Adipocyte (in vitro differentiated cells): ENCODE results near the gene PCDHB11.
"Not testable (repeated sequence)": the region's sequence is repeated elsewhere in the genome, so short reads cannot be mapped to it uniquely, and the experiment has no call there.

Experiments used
- DNase-seq: peaks from one replicate; pipeline ENCODE4 v3.0.0-alpha.2; 2015; ENCODE audit warnings: low read depth
- H3K27me3 ChIP-seq: replicated peaks from 2 replicates; pipeline ENCODE4 v1.7.0; 2013; ENCODE audit warnings: mild to moderate bottlenecking, low read length, moderate library complexity; ENCODE audit not compliant: control insufficient read depth, insufficient read depth
- H3K36me3 ChIP-seq: 2 replicates; pipeline ENCODE4 v1.7.0; 2013; ENCODE audit warnings: low read length, mild to moderate bottlenecking, moderate library complexity; ENCODE audit not compliant: control insufficient read depth, insufficient read depth, severe bottlenecking
- H3K4me1 ChIP-seq: 2 replicates; pipeline ENCODE4 v1.7.0; 2013; ENCODE audit warnings: mild to moderate bottlenecking, low read length, moderate library complexity; ENCODE audit not compliant: control insufficient read depth, insufficient read depth
- H3K4me3 ChIP-seq: 2 replicates; pipeline ENCODE4 v1.7.0; 2013; ENCODE audit warnings: mild to moderate bottlenecking, low read length, moderate library complexity
- H3K9ac ChIP-seq: 2 replicates; pipeline ENCODE4 v1.7.0; 2013; ENCODE audit warnings: mild to moderate bottlenecking, low read length, moderate library complexity
- H3K9me3 ChIP-seq: 2 replicates; pipeline ENCODE4 v1.7.0; 2013; ENCODE audit warnings: mild to moderate bottlenecking, low read length, moderate library complexity; ENCODE audit not compliant: control insufficient read depth

The PCDHB11 gene

DNA sequence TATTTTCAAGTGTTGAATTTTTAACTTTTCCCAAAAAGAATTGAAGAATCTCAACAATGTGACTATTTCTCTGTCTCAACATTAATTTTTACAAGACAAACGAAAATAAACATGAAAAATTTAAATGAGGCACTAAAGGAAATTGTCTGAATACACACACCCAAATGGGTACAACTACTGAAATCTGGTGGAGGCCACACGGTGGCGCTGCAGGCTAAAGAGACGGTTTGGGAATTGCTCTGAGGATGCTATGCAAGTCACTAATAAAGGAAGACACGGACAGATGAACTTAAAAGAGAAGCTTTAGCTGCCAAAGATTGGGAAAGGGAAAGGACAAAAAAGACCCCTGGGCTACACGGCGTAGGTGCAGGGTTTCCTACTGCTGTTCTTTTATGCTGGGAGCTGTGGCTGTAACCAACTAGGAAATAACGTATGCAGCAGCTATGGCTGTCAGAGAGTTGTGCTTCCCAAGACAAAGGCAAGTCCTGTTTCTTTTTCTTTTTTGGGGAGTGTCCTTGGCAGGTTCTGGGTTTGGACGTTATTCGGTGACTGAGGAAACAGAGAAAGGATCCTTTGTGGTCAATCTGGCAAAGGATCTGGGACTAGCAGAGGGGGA, 7.2 kb upstream of the PCDHB11 start, which contains the start of gene PCDHB10:
Gene PCDHB10, plus strand, starts transcription at position 244 of the 616 bp plus-strand sequence. Its CDS starts 200 bp downstream, at position 444.
- H3K4me3 ChIP-seq, result no peak within 1 kb of the TSS
- H3K27me3 ChIP-seq, result no peaks in the 10 kb centered on the region
- peak; percentile 37 for DNase-seq
- no peak within 1 kb of the TSS for H3K9ac ChIP-seq
- no peaks in the 10 kb centered on the region for H3K36me3 ChIP-seq
- no peaks in the 10 kb centered on the region for H3K4me1 ChIP-seq
- peaks cover 42% of the 10 kb centered on the region for H3K9me3 ChIP-seq

DNA sequence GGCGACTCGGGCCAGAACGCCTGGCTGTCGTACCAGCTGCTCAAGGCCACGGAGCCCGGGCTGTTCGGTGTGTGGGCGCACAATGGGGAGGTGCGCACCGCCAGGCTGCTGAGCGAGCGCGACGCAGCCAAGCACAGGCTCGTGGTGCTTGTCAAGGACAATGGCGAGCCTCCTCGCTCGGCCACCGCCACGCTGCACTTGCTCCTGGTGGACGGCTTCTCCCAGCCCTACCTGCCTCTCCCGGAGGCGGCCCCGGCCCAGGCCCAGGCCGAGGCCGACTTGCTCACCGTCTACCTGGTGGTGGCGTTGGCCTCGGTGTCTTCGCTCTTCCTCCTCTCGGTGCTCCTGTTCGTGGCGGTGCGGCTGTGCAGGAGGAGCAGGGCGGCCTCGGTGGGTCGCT, 5.1 kb upstream of the PCDHB11 start:
- DNase-seq, H3K4me3 ChIP-seq, H3K36me3 ChIP-seq, H3K4me1 ChIP-seq, H3K9ac ChIP-seq, H3K27me3 ChIP-seq: not testable (repeated sequence)
- peaks cover 62% of the 10 kb centered on the region for H3K9me3 ChIP-seq

DNA sequence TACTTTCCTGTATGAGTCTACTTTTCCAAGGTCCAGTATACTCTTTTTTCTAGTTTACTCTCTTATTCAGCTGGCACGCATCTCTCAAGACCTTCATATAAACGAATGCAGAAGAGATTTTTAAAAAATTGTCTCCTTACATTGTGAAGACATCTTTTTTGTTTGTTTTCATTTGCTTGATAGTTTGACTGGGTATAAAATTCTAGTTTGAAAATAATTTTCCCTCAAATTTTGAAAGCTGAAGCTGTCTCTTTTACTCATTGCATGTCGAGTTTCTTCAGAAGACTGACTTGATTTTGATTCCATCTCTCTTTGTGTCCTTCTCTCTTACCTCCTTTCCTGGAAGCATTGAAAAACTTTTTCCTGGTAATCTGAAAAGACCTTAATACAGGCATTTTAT, 3.1 kb upstream of the PCDHB11 start:
- H3K4me1 ChIP-seq, result no peaks in the 10 kb centered on the region
- no peak overlapping the region for H3K4me3 ChIP-seq
- peaks cover 71% of the 10 kb centered on the region for H3K9me3 ChIP-seq
- no peak overlapping the region for H3K9ac ChIP-seq
- DNase-seq, result no peak
- H3K27me3 ChIP-seq, result no peaks in the 10 kb centered on the region
- H3K36me3 ChIP-seq, result no peaks in the 10 kb centered on the region

DNA sequence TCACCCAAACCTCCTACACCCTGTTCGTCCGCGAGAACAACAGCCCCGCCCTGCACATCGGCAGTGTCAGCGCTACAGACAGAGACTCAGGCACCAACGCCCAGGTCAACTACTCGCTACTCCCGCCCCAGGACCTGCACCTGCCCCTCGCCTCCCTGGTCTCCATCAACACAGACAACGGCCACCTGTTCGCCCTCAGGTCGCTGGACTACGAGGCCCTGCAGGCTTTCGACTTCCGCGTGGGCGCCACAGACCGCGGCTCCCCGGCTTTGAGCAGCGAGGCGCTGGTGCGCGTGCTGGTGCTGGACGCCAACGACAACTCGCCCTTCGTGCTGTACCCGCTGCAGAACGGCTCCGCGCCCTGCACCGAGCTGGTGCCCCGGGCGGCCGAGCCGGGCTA, 1.7 kb downstream of the PCDHB11 start:
- H3K9me3 ChIP-seq, result peaks cover 57% of the 10 kb centered on the region
- H3K27me3 ChIP-seq, H3K4me3 ChIP-seq, H3K36me3 ChIP-seq, H3K9ac ChIP-seq, DNase-seq, H3K4me1 ChIP-seq: not testable (repeated sequence)

DNA sequence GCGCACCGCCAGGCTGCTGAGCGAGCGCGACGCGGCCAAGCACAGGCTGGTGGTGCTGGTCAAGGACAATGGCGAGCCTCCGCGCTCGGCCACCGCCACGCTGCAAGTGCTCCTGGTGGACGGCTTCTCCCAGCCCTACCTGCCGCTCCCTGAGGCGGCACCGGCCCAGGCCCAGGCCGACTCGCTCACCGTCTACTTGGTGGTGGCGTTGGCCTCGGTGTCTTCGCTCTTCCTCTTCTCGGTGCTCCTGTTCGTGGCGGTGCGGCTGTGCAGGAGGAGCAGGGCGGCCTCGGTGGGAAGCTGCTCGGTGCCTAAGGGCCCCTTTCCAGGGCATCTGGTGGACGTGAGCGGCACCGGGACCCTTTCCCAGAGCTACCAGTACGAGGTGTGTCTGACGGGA, 2.2 kb downstream of the PCDHB11 start:
- H3K9ac ChIP-seq, DNase-seq, H3K4me3 ChIP-seq, H3K36me3 ChIP-seq, H3K27me3 ChIP-seq, H3K4me1 ChIP-seq: not testable (repeated sequence)
- peaks cover 53% of the 10 kb centered on the region for H3K9me3 ChIP-seq

DNA sequence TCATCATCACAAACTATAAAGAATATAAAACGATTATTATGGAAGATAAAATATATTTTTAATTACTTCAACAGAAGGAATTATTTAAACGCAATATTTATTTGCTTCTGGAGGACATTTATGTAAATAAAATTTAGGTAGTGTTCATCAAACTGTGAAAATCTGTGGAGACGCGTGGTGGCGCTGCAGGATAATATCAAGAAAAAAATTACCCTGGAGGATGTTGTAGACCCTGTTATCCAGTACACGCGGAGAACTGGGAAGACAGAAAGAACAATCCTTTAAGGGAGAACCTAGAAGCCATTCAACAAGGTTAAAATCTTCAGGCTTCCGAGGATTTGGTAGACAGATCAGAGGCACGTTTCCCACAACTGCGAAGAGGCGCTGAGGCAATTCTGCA, 9.1 kb downstream of the PCDHB11 start, which contains the start of gene PCDHB12:
Gene PCDHB12, plus strand, starts transcription at position 242 of the 400 bp plus-strand sequence. CDS start 189 bp downstream, outside the sequence.
- Histone ChIP-seq H3K27me3 (no peaks in the 10 kb centered on the region), H3K36me3 (no peaks in the 10 kb centered on the region), H3K4me3 (peak within 1 kb of the TSS; percentile 4), H3K9me3 (peaks cover 62% of the 10 kb centered on the region), H3K4me1 (no peaks in the 10 kb centered on the region), H3K9ac (no peak within 1 kb of the TSS)
- DNase-seq, result peak; percentile 47

DNA sequence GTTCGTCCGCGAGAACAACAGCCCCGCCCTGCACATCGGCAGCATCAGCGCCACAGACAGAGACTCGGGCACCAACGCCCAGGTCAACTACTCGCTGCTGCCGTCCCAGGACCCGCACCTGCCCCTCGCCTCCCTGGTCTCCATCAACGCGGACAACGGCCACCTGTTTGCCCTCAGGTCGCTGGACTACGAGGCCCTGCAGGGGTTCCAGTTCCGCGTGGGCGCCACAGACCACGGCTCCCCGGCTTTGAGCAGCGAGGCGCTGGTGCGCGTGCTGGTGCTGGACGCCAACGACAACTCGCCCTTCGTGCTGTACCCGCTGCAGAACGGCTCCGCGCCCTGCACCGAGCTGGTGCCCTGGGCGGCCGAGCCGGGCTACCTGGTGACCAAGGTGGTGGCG, 10.9 kb downstream of the PCDHB11 start:
- H3K9me3 ChIP-seq, result peaks cover 72% of the 10 kb centered on the region
- not testable (repeated sequence) for H3K4me1 ChIP-seq, H3K9ac ChIP-seq, H3K36me3 ChIP-seq, DNase-seq, H3K27me3 ChIP-seq, H3K4me3 ChIP-seq

DNA sequence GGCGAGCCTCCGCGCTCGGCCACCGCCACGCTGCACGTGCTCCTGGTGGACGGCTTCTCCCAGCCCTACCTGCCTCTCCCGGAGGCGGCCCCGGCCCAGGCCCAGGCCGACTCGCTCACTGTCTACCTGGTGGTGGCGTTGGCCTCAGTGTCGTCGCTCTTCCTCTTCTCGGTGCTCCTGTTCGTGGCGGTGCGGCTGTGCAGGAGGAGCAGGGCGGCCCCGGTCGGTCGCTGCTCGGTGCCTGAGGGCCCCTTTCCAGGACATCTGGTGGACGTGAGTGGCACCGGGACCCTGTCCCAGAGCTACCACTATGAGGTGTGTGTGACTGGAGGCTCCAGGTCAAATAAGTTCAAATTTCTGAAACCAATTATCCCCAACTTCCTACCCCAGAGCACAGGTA, 11.4 kb downstream of the PCDHB11 start:
- H3K9me3 ChIP-seq, result peaks cover 73% of the 10 kb centered on the region
- not testable (repeated sequence) for DNase-seq, H3K36me3 ChIP-seq, H3K4me3 ChIP-seq, H3K4me1 ChIP-seq, H3K9ac ChIP-seq, H3K27me3 ChIP-seq

DNA sequence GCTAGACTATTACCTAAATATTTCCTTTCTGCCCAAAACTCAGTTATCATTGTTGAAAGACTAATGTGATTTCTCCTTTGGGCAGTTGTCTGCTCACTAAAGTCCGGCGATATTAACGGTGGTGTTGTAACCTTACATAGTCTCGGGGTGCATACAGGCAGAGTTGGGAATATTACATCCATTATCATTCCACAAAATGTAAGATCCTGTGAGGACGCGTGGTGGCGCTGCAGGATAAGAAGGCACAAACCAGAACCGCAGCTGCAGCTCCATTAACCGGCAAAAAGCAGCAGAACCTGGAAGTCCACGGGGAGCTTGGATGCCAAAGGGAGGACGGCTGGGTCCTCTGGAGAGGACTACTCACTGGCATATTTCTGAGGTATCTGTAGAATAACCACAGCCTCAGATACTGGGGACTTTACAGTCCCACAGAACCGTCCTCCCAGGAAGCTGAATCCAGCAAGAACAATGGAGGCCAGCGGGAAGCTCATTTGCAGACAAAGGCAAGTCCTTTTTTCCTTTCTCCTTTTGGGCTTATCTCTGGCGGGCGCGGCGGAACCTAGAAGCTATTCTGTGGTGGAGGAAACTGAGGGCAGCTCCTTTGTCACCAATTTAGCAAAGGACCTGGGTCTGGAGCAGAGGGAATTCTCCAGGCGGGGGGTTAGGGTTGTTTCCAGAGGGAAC, 14.4 kb downstream of the PCDHB11 start, which contains the start of gene PCDHB13:
Gene PCDHB13, plus strand, starts transcription at position 264 of the 684 bp plus-strand sequence. Its CDS starts 205 bp downstream, at position 469.
- not testable (repeated sequence) for H3K4me1 ChIP-seq, H3K9ac ChIP-seq, H3K36me3 ChIP-seq, H3K27me3 ChIP-seq
- H3K4me3 ChIP-seq, result peak within 1 kb of the TSS; percentile 27
- DNase-seq, result peak; percentile 43
- H3K9me3 ChIP-seq, result peaks cover 72% of the 10 kb centered on the region

DNA sequence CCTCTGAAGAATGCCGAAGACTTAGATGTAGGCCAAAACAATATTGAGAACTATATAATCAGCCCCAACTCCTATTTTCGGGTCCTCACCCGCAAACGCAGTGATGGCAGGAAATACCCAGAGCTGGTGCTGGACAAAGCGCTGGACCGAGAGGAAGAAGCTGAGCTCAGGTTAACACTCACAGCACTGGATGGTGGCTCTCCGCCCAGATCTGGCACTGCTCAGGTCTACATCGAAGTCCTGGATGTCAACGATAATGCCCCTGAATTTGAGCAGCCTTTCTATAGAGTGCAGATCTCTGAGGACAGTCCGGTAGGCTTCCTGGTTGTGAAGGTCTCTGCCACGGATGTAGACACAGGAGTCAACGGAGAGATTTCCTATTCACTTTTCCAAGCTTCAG, 15.2 kb downstream of the PCDHB11 start:
- H3K9ac ChIP-seq, H3K4me1 ChIP-seq, H3K4me3 ChIP-seq, DNase-seq, H3K36me3 ChIP-seq, H3K27me3 ChIP-seq: not testable (repeated sequence)
- peaks cover 72% of the 10 kb centered on the region for H3K9me3 ChIP-seq

DNA sequence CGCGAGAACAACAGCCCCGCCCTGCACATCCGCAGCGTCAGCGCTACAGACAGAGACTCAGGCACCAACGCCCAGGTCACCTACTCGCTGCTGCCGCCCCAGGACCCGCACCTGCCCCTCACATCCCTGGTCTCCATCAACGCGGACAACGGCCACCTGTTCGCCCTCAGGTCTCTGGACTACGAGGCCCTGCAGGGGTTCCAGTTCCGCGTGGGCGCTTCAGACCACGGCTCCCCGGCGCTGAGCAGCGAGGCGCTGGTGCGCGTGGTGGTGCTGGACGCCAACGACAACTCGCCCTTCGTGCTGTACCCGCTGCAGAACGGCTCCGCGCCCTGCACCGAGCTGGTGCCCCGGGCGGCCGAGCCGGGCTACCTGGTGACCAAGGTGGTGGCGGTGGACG, 16.1 kb downstream of the PCDHB11 start:
- H3K27me3 ChIP-seq, H3K4me3 ChIP-seq, H3K4me1 ChIP-seq, H3K9ac ChIP-seq, H3K36me3 ChIP-seq, DNase-seq: not testable (repeated sequence)
- H3K9me3 ChIP-seq, result peaks cover 74% of the 10 kb centered on the region
